IMR-90 (cell line): ENCODE measurements around the gene MYO1G. TPM values are rescaled to one million over a fixed set of nuclear protein-coding genes. Genes with fewer than 3 reads are reported as not detected.

Experiments used
- ATAC-seq: fragments of 200-7000 bp; cut with Tn5 transposase; 2 replicates; pipeline ENCODE4 v1.9.1; 2020; ENCODE audit warnings: low read depth, mild to moderate bottlenecking, moderate library complexity
- BruUV-seq: library from RNA; stranded (reverse); fragments of 400-500 nt; replicated peaks from 2 replicates; lab custom pipeline; 2021; lab: Mats Ljungman, UMichigan
- CTCF ChIA-PET: fragments of 300-600 bp; formaldehyde crosslinking; extraction: SDS; loops from one replicate; lab custom pipeline; 2021; ENCODE audit warnings: antibody characterized with exemption; lab: Yijun Ruan, JAX
- POLR2A ChIA-PET: fragments of 300-600 bp; sonication (Branson Sonifier 250); formaldehyde crosslinking; loops from one replicate; lab custom pipeline; 2022; ENCODE audit warnings: antibody characterized with exemption; ENCODE audit not compliant: unreplicated experiment; lab: Charles Lee
- DNase-seq: peaks from one replicate; pipeline ENCODE4 v3.0.0; 2013
- H2AFZ ChIP-seq: replicated peaks from 2 replicates; pipeline ENCODE3; 2013; ENCODE audit warnings: low read length, mild to moderate bottlenecking; ENCODE audit not compliant: poor library complexity
- H2AK5ac ChIP-seq: 2 replicates; pipeline ENCODE4 v1.6.1; 2013; ENCODE audit warnings: low read depth, low read length, inconsistent platforms
- H2AK9ac ChIP-seq: replicated peaks from 2 replicates; pipeline ENCODE3; 2013; ENCODE audit warnings: mild to moderate bottlenecking, low read depth, low read length, moderate library complexity; ENCODE audit not compliant: poor library complexity
- H2BK120ac ChIP-seq: 2 replicates; pipeline ENCODE4 v1.6.1; 2013; ENCODE audit warnings: low read depth, low read length, inconsistent platforms
- H2BK15ac ChIP-seq: 3 replicates; pipeline ENCODE4 v1.6.1; 2013; ENCODE audit warnings: low read depth, low read length, inconsistent platforms
- H2BK20ac ChIP-seq: 2 replicates; pipeline ENCODE4 v1.6.1; 2013; ENCODE audit warnings: low read depth, mild to moderate bottlenecking, inconsistent platforms, low read length, moderate library complexity
- H2BK5ac ChIP-seq: 2 replicates; pipeline ENCODE4 v1.6.1; 2013; ENCODE audit warnings: mild to moderate bottlenecking, low read depth, low read length, inconsistent platforms; ENCODE audit not compliant: poor library complexity, severe bottlenecking
- H3K14ac ChIP-seq: replicated peaks from 2 replicates; pipeline ENCODE4 v1.6.1; 2013; ENCODE audit warnings: low read depth, low read length, inconsistent platforms
- H3K18ac ChIP-seq: 2 replicates; pipeline ENCODE4 v1.6.1; 2013; ENCODE audit warnings: low read depth, low read length, control low read depth
- H3K23ac ChIP-seq: 2 replicates; pipeline ENCODE4 v1.6.1; 2013; ENCODE audit warnings: low read depth, low read length, inconsistent platforms
- H3K27ac ChIP-seq: 2 replicates; pipeline ENCODE4 v1.5.1; 2013; ENCODE audit warnings: mild to moderate bottlenecking, control low read depth, low read length; ENCODE audit not compliant: insufficient read depth
- H3K27me3 ChIP-seq: 2 replicates; pipeline ENCODE4 v1.6.1; 2013; ENCODE audit warnings: low read length; ENCODE audit not compliant: control insufficient read depth, insufficient read depth
- H3K36me3 ChIP-seq: 2 replicates; pipeline ENCODE4 v1.6.1; 2013; ENCODE audit warnings: low read length, mixed read lengths; ENCODE audit not compliant: control insufficient read depth, insufficient read depth
- H3K4ac ChIP-seq: 2 replicates; pipeline ENCODE4 v1.6.1; 2013; ENCODE audit warnings: low read depth, low read length, inconsistent platforms
- H3K4me1 ChIP-seq: 2 replicates; pipeline ENCODE4 v1.6.1; 2013; ENCODE audit warnings: low read length, mixed read lengths; ENCODE audit not compliant: control insufficient read depth, insufficient read depth
- H3K4me2 ChIP-seq: 2 replicates; pipeline ENCODE4 v1.6.1; 2013; ENCODE audit warnings: low read depth, mild to moderate bottlenecking, control low read depth, low read length, moderate library complexity
- H3K4me3 ChIP-seq: 2 replicates; pipeline ENCODE4 v1.5.1; 2013; ENCODE audit warnings: low read depth, mild to moderate bottlenecking, control low read depth, low read length, moderate library complexity; ENCODE audit not compliant: insufficient read depth
- H3K56ac ChIP-seq: 2 replicates; pipeline ENCODE4 v1.6.1; 2013; ENCODE audit warnings: low read length, inconsistent platforms; ENCODE audit not compliant: insufficient read depth; ENCODE audit errors: extremely low read depth
- H3K79me1 ChIP-seq, 2 experiments: 2 replicates each; pipeline ENCODE4 v1.6.1; 2013; ENCODE audit warnings: low read length in 2 of 2, inconsistent platforms in 1 of 2, low read depth in 1 of 2
- H3K9ac ChIP-seq: 2 replicates; pipeline ENCODE4 v1.6.1; 2013; ENCODE audit warnings: low read depth, low read length, control low read depth
- H3K9me1 ChIP-seq: 2 replicates; pipeline ENCODE4 v1.6.1; 2013; ENCODE audit warnings: low read length, inconsistent platforms; ENCODE audit not compliant: insufficient read depth
- H3K9me3 ChIP-seq: 2 replicates; pipeline ENCODE4 v1.6.1; 2013; ENCODE audit warnings: low read length; ENCODE audit not compliant: control insufficient read depth, insufficient read depth
- H4K20me1 ChIP-seq: 2 replicates; pipeline ENCODE4 v1.6.1; 2013; ENCODE audit warnings: low read length, inconsistent platforms; ENCODE audit not compliant: insufficient read depth
- H4K5ac ChIP-seq: 2 replicates; pipeline ENCODE4 v1.6.1; 2013; ENCODE audit warnings: mild to moderate bottlenecking, low read depth, low read length, control low read depth
- H4K8ac ChIP-seq, 2 experiments: 2 replicates each; pipeline ENCODE4 v1.6.1; 2013; ENCODE audit warnings: low read depth in 2 of 2, low read length in 2 of 2, control low read depth in 1 of 2, inconsistent platforms in 1 of 2
- H4K91ac ChIP-seq: 2 replicates; pipeline ENCODE4 v1.6.1; 2013; ENCODE audit warnings: low read depth, low read length, inconsistent platforms; ENCODE audit not compliant: insufficient read depth
- CEBPB ChIP-seq: IDR thresholded peaks from 2 replicates; pipeline ENCODE4 v1.6.1; 2012; ENCODE audit warnings: low read depth, low read length, improper control_type of control experiment
- ELK1 ChIP-seq: fragments of 150-350 bp; IDR thresholded peaks from 2 replicates; pipeline ENCODE4 v1.6.1; 2016; ENCODE audit warnings: low read depth, mild to moderate bottlenecking, low read length, moderate library complexity, borderline replicate concordance
- MAZ ChIP-seq: IDR thresholded peaks from 2 replicates; pipeline ENCODE4 v1.6.1; 2012; ENCODE audit warnings: low read depth, mild to moderate bottlenecking, low read length, improper control_type of control experiment, moderate library complexity, borderline replicate concordance
- MXI1 ChIP-seq: IDR thresholded peaks from 2 replicates; pipeline ENCODE4 v1.6.1; 2012; ENCODE audit warnings: low read depth, mild to moderate bottlenecking, low read length, moderate library complexity, borderline replicate concordance
- RAD21 ChIP-seq: IDR thresholded peaks from 2 replicates; pipeline ENCODE4 v1.6.1; 2012; ENCODE audit warnings: low read length, improper control_type of control experiment
- RCOR1 ChIP-seq: IDR thresholded peaks from 2 replicates; pipeline ENCODE4 v1.6.1; 2012; ENCODE audit warnings: mild to moderate bottlenecking, low read length, improper control_type of control experiment; ENCODE audit not compliant: insufficient replicate concordance
- SMC3 ChIP-seq: fragments of 150-350 bp; IDR thresholded peaks from 2 replicates; pipeline ENCODE4 v1.6.1; 2016; ENCODE audit warnings: low read depth, mild to moderate bottlenecking, antibody characterized with exemption, low read length, moderate library complexity
- WGBS, 2 experiments: methylation state at CpG; one replicate each; pipeline versions ENCODE4 v1.1.5 to v1.1.7; 2013; ENCODE audit warnings: missing lambda C conversion rate in 2 of 2; ENCODE audit not compliant: insufficient read length in 1 of 2; ENCODE audit errors: extremely low coverage in 2 of 2; 5-methylcytosine and 5-hydroxymethylcytosine counted together
- dilution Hi-C: fragments of 300-500 bp; cut with HindIII; formaldehyde crosslinking; loops from one replicate; pipeline ENCODE4 v1.14.3; 2018; ENCODE audit warnings: low sequenced_read_pairs; ENCODE audit not compliant: unreplicated experiment
- in situ Hi-C: fragments of 300-500 bp; cut with MboI; formaldehyde crosslinking; loops from 3 replicates; pipeline ENCODE4 v1.14.3; 2019; ENCODE audit warnings: low sequenced_read_pairs, inconsistent platforms, mixed read lengths
- intact Hi-C: fragments of 100-400 bp; cut with micrococcal nuclease; formaldehyde crosslinking; loops from 2 replicates; pipeline ENCODE4 v1.10.0; 2022
- polyA plus RNA-seq, 3 experiments: library from polyadenylated mRNA; depleted of rRNA; stranded (reverse); fragments of >200 nt; gene quantifications; 2 replicates each; pipeline ENCODE4 v1.2.3, GENCODE V29; 2012; ENCODE audit warnings: low replicate concordance in 1 of 3
- total RNA-seq: library from RNA; depleted of rRNA; stranded (reverse); fragments of >200 nt; gene quantifications from 2 replicates; pipeline ENCODE4 v1.2.3, GENCODE V29; 2012

Gene MYO1G
- total and polyA plus RNA-seq, 2 of the 4 experiments (the other 2 are of a cell fraction) = under 0.01 to 0.02 TPM

- Histone ChIP-seq H3K36me3 (peaks cover 2% of the 10 kb centered on the region; the same call in 1 of the 2 replicates), H3K79me1 (peaks cover 12 to 46% of the 10 kb centered on the region in 2 experiments; a peak in 3 of 4 replicates), H2AK5ac (no peak overlapping the region), H3K9ac (peak overlapping the region; percentile 72), H3K9me1 (peaks cover 11% of the 10 kb centered on the region), H2BK20ac (no peak overlapping the region), H3K14ac (peak overlapping the region; percentile 98), H4K91ac (peak overlapping the region; percentile 89), H3K4me2 (peak overlapping the region; percentile 98), H3K27me3 (no peaks in the 10 kb centered on the region), H3K4me3 (peak overlapping the region; percentile 88), H3K4ac (peak overlapping the region; percentile 71), H3K9me3 (no peaks in the 10 kb centered on the region), H3K18ac (peak overlapping the region; percentile 83; the same call in 1 of the 2 replicates), H4K5ac (peak overlapping the region; percentile 90), H2BK5ac (peak overlapping the region; percentile 87), H2AK9ac (peak overlapping the region; percentile 86), H2BK15ac (peak overlapping the region; percentile 40; the same call in 2 of the 3 replicates), H2AFZ (peak overlapping the region; percentile 93), H3K56ac (peak overlapping the region; percentile 88), H3K27ac (peak overlapping the region; percentile 81), H2BK120ac (peak overlapping the region; percentile 54; the same call in 1 of the 2 replicates), H4K20me1 (peaks cover 23% of the 10 kb centered on the region), H3K23ac (peak overlapping the region; percentile 65), H3K4me1 (peaks cover 5% of the 10 kb centered on the region), H4K8ac (peak overlapping the region; percentile 83 to 85)
- DNase-seq = peak; percentile 99
- 0% methylated on average over 21 of the region's 66 CpGs; no CpG with 5 or more reads in 1 of the 2 experiments for WGBS, 2 experiments
- CTCF ChIA-PET = no interaction called here
- no TSS peak for BruUV-seq
- POLR2A ChIA-PET = interaction anchor here (0.5 to 0.6 kb wide), 5 partner anchors 24 to 318 kb away, joined by 4 to 7 read pairs (median 4); no protein-coding TSS in a partner anchor
- intact Hi-C loops = loop anchor here (1.0 kb wide), 1 partner anchor 114 kb away; the partner anchor contains the start of gene PURB
- TF ChIP-seq ELK1 = no peak
- peak; percentile 77 for TF ChIP-seq MXI1
- TF ChIP-seq RCOR1 = no peak
- peak; percentile 4; the same call in 1 of the 2 replicates for TF ChIP-seq SMC3
- peak; percentile 2; the same call in 1 of the 2 replicates for TF ChIP-seq RAD21
- TF ChIP-seq CEBPB = no peak
- peak; percentile 48; the same call in 1 of the 2 replicates for TF ChIP-seq MAZ
- in situ Hi-C loops = no loop called here
- ATAC-seq = peak; percentile 95
- dilution Hi-C loops = no loop called here
Measured at GRCh38 chr7:44999245-45000092, 20.7 kb upstream of the MYO1G start.
